ENCODE measurements around the gene SRSF4. TPM values are rescaled to one million over a fixed set of nuclear protein-coding genes. Genes with fewer than 3 reads are reported as not detected.

SRSF4 gene
- total RNA-seq, 1 donor from 2014 or later: 52.6 TPM

DNA sequence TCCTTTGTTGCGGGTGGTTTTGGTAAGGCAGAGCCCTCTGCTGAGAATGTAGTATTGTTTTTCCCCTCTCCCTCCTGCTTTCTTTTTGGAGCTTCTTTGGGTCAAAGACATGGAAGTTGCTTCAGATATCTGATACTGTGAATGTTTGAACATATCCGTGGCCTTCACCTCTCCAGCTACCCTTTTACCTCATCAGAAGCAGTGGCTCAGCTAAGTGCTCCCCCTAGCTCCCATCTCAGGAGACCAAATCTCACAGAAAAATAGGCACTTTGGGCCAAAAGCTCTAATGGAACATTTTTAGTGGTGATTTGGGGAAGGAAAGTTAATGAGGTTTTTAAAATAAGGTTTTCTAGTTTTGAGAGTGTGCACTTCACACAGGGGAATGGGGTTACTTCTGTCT is 64.3 kb downstream of the SRSF4 start:
- Histone ChIP-seq H2AFZ (ENCODE audit: low read depth, low read length) (no peak overlapping the region), H3K4me3 (ENCODE audit: insufficient read depth, low read depth, low read length) (no peak overlapping the region), H3K4me1 (ENCODE audit: insufficient read depth, low read length) (peaks cover 7% of the 10 kb centered on the region), H3K9me3 (ENCODE audit: insufficient read depth, low read depth, low read length) (no peaks in the 10 kb centered on the region), H3K27ac (ENCODE audit: low read depth, low read length) (no peak overlapping the region), H4K20me1 (ENCODE audit: insufficient read depth, low read length) (peaks cover 14% of the 10 kb centered on the region), H3K79me2 (ENCODE audit: insufficient read depth, low read length) (no peaks in the 10 kb centered on the region), H3K4me2 (ENCODE audit: low read length) (no peak overlapping the region), H3K36me3 (ENCODE audit: insufficient read depth, low read length) (no peaks in the 10 kb centered on the region), H3K27me3 (ENCODE audit: insufficient read depth, low read length) (no peaks in the 10 kb centered on the region), H3K9ac (ENCODE audit: low read length) (no peak overlapping the region)
- TF ChIP-seq, protein P1, sequence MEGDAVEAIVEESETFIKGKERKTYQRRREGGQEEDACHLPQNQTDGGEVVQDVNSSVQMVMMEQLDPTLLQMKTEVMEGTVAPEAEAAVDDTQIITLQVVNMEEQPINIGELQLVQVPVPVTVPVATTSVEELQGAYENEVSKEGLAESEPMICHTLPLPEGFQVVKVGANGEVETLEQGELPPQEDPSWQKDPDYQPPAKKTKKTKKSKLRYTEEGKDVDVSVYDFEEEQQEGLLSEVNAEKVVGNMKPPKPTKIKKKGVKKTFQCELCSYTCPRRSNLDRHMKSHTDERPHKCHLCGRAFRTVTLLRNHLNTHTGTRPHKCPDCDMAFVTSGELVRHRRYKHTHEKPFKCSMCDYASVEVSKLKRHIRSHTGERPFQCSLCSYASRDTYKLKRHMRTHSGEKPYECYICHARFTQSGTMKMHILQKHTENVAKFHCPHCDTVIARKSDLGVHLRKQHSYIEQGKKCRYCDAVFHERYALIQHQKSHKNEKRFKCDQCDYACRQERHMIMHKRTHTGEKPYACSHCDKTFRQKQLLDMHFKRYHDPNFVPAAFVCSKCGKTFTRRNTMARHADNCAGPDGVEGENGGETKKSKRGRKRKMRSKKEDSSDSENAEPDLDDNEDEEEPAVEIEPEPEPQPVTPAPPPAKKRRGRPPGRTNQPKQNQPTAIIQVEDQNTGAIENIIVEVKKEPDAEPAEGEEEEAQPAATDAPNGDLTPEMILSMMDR (IDR thresholded peaks at IDR 0.05; ENCODE audit: insufficient read depth, low read depth, low read length): no peak
- TF ChIP-seq EZH2 (IDR thresholded peaks at IDR 0.05; ENCODE audit: insufficient read depth, low read length): no peak
- DNase-seq (ENCODE audit: low read depth) (no peak), FAIRE-seq (no peak)
- no peak overlapping the region for H3K27ac Mint-ChIP-seq (ENCODE audit: unreplicated experiment)
- H3K9me3 Mint-ChIP-seq (ENCODE audit: unreplicated experiment): no peaks in the 10 kb centered on the region
- no peak overlapping the region for H3K4me3 Mint-ChIP-seq (ENCODE audit: unreplicated experiment)
- peaks cover 4% of the 10 kb centered on the region for H3K27me3 Mint-ChIP-seq (ENCODE audit: low read depth, unreplicated experiment)
- peaks cover 14% of the 10 kb centered on the region for H3K36me3 Mint-ChIP-seq (ENCODE audit: low read depth, unreplicated experiment)
- H3K4me1 Mint-ChIP-seq (ENCODE audit: low read depth, unreplicated experiment): peaks cover 1% of the 10 kb centered on the region

DNA sequence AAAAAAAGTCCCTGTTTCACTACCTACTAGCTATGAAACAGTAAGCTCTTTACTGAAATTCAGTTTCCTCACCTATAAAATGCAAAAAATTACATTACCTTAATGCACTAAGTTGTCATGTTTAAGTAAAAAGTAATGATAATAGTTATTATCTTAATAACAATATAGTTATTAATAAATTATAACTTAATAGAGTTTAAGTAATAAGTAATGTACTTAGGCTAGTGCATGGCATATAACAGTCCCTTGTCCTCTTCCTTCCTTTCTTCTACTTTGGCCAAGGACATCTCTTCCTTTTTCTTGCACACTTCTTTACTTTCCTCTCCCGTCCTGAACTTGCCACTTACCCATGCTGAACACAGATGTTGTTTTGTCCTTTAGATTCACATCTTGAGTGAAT is 67.0 kb downstream of the SRSF4 start:
- no peak overlapping the region for H2AFZ ChIP-seq (ENCODE audit: low read depth, low read length)
- H3K9ac ChIP-seq (ENCODE audit: low read length): no peak overlapping the region
- H4K20me1 ChIP-seq (ENCODE audit: insufficient read depth, low read length): no peaks in the 10 kb centered on the region
- no peaks in the 10 kb centered on the region for H3K27me3 ChIP-seq (ENCODE audit: insufficient read depth, low read length)
- no peak overlapping the region for H3K4me2 ChIP-seq (ENCODE audit: low read length)
- Mint-ChIP-seq H3K27ac (ENCODE audit: unreplicated experiment) (no peak overlapping the region), H3K4me1 (ENCODE audit: low read depth, unreplicated experiment) (peaks cover 1% of the 10 kb centered on the region), H3K9me3 (ENCODE audit: unreplicated experiment) (no peaks in the 10 kb centered on the region), H3K4me3 (ENCODE audit: unreplicated experiment) (no peak overlapping the region), H3K36me3 (ENCODE audit: low read depth, unreplicated experiment) (peaks cover 17% of the 10 kb centered on the region), H3K27me3 (ENCODE audit: low read depth, unreplicated experiment) (no peaks in the 10 kb centered on the region)
- H3K36me3 ChIP-seq (ENCODE audit: insufficient read depth, low read length): no peaks in the 10 kb centered on the region
- no peak overlapping the region for H3K4me3 ChIP-seq (ENCODE audit: insufficient read depth, low read depth, low read length)
- H3K4me1 ChIP-seq (ENCODE audit: insufficient read depth, low read length): no peaks in the 10 kb centered on the region
- no peak for TF ChIP-seq EZH2 (IDR thresholded peaks at IDR 0.05; ENCODE audit: insufficient read depth, low read length)
- TF ChIP-seq, protein P1 (IDR thresholded peaks at IDR 0.05; ENCODE audit: insufficient read depth, low read depth, low read length): no peak
- H3K79me2 ChIP-seq (ENCODE audit: insufficient read depth, low read length): no peaks in the 10 kb centered on the region
- FAIRE-seq (no peak), DNase-seq (ENCODE audit: low read depth) (no peak)
- no peak overlapping the region for H3K27ac ChIP-seq (ENCODE audit: low read depth, low read length)
- no peaks in the 10 kb centered on the region for H3K9me3 ChIP-seq (ENCODE audit: insufficient read depth, low read depth, low read length)

DNA sequence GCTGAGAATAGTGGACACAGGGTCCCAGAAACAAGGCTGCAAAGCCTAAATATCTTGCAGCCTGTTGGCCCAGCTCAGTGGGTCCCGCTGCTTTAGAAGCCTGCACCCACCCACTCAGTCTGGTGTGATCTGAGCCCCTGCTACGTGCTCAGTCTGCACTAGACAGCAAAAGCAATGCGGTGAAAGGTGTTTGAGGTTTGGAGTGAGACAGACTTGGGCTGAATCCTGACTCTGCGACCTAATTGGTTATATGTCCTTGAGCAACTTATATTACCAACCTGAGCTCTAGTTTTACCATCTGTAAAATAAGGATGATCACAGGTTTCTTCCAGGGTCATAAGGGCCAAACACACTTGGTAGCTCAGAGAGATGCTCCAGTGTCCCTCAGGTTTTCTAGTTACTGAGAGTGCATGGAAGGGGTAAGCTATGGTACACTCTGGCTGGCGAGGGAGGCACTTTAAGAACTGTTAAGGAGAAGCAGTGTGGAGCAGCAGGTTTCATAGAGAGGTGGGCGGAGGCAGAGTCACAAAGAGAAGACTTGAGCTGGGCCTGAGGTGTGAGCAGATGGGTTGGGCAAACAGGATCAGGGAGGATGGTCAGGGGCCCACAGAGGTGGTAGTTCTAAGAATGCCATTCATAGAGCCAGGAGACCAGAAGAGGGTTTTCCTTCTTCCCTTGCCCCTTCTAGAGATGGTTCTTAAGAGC is 68.1 kb downstream of the SRSF4 start:
- FAIRE-seq: no peak
- Histone ChIP-seq H3K27me3 (ENCODE audit: insufficient read depth, low read length) (no peaks in the 10 kb centered on the region), H3K27ac (ENCODE audit: low read depth, low read length) (no peak overlapping the region), H4K20me1 (ENCODE audit: insufficient read depth, low read length) (no peaks in the 10 kb centered on the region), H3K9me3 (ENCODE audit: insufficient read depth, low read depth, low read length) (no peaks in the 10 kb centered on the region), H3K9ac (ENCODE audit: low read length) (no peak overlapping the region), H3K36me3 (ENCODE audit: insufficient read depth, low read length) (no peaks in the 10 kb centered on the region), H3K4me3 (ENCODE audit: insufficient read depth, low read depth, low read length) (no peak overlapping the region), H3K79me2 (ENCODE audit: insufficient read depth, low read length) (no peaks in the 10 kb centered on the region), H2AFZ (ENCODE audit: low read depth, low read length) (no peak overlapping the region), H3K4me1 (ENCODE audit: insufficient read depth, low read length) (no peaks in the 10 kb centered on the region), H3K4me2 (ENCODE audit: low read length) (no peak overlapping the region)
- Mint-ChIP-seq H3K36me3 (ENCODE audit: low read depth, unreplicated experiment) (peaks cover 20% of the 10 kb centered on the region), H3K27ac (ENCODE audit: unreplicated experiment) (no peak overlapping the region), H3K9me3 (ENCODE audit: unreplicated experiment) (no peaks in the 10 kb centered on the region), H3K4me1 (ENCODE audit: low read depth, unreplicated experiment) (peaks cover 1% of the 10 kb centered on the region), H3K4me3 (ENCODE audit: unreplicated experiment) (no peak overlapping the region), H3K27me3 (ENCODE audit: low read depth, unreplicated experiment) (no peaks in the 10 kb centered on the region)
- TF ChIP-seq, protein P1 (IDR thresholded peaks at IDR 0.05; ENCODE audit: insufficient read depth, low read depth, low read length): no peak
- TF ChIP-seq EZH2 (IDR thresholded peaks at IDR 0.05; ENCODE audit: insufficient read depth, low read length): no peak
- no peak for DNase-seq (ENCODE audit: low read depth)
